Kidney epithelial cell (primary cell): Measurements from ENCODE around the gene CLIP2. TPM values are rescaled to one million over a fixed set of nuclear protein-coding genes. Genes with fewer than 3 reads are reported as not detected.
A peak's percentile ranks its signal among the peaks of the same experiment; 100 is the strongest.
"Not testable (repeated sequence)": the region's sequence is repeated elsewhere in the genome, so short reads cannot be mapped to it uniquely, and the experiment has no call there.

Source experiments
- DNase-seq: peaks from one replicate; pipeline ENCODE4 v3.0.0-alpha.2; 2010; ENCODE audit warnings: low read depth
- H3K27me3 ChIP-seq: 2 replicates; pipeline ENCODE4 v1.6.0; 2011; ENCODE audit warnings: low read length; ENCODE audit not compliant: control insufficient read depth, insufficient read depth
- H3K36me3 ChIP-seq: 2 replicates; pipeline ENCODE4 v1.5.1; 2011; ENCODE audit warnings: low read length; ENCODE audit not compliant: control insufficient read depth, insufficient read depth
- H3K4me3 ChIP-seq: 2 replicates; pipeline ENCODE4 v1.5.1; 2011; ENCODE audit warnings: low read depth, mild to moderate bottlenecking, control low read depth, low read length
- total RNA-seq: library from RNA; depleted of rRNA; stranded (reverse); fragments of >200 nt; gene quantifications from 2 replicates; pipeline ENCODE4 v1.2.3, GENCODE V29; 2015
- TF ChIP-seq, protein P1 (sequence below): IDR thresholded peaks from 2 replicates; pipeline ENCODE4 v1.5.1; 2011; ENCODE audit warnings: mild to moderate bottlenecking, moderate library complexity, low read length, control low read depth, inconsistent platforms; ENCODE audit not compliant: insufficient read depth, poor library complexity, severe bottlenecking

Gene CLIP2
- total RNA-seq, 1 donor from 2014 or later: 46.3 TPM

DNA sequence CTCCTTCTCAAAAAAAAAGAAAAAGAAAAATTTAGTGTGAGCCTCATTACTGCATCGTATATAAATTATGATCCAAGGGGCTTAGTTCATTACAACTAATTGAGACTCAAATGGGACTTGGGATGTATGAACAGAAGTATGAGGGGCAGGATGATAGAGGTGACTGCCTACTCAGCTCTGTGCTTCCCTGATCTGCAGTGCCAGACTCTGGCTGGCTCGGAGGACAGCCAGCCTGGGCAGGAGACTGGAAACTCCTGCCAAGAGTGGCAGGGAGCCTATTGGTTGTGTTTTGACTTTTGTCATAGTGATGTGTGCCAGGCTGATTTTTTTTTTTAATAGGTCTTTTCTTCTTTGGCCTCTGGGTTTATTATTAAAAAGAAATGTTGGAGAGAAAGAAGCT lies 90.7 kb downstream of the CLIP2 start:
- TF ChIP-seq, protein P1, sequence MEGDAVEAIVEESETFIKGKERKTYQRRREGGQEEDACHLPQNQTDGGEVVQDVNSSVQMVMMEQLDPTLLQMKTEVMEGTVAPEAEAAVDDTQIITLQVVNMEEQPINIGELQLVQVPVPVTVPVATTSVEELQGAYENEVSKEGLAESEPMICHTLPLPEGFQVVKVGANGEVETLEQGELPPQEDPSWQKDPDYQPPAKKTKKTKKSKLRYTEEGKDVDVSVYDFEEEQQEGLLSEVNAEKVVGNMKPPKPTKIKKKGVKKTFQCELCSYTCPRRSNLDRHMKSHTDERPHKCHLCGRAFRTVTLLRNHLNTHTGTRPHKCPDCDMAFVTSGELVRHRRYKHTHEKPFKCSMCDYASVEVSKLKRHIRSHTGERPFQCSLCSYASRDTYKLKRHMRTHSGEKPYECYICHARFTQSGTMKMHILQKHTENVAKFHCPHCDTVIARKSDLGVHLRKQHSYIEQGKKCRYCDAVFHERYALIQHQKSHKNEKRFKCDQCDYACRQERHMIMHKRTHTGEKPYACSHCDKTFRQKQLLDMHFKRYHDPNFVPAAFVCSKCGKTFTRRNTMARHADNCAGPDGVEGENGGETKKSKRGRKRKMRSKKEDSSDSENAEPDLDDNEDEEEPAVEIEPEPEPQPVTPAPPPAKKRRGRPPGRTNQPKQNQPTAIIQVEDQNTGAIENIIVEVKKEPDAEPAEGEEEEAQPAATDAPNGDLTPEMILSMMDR: no peak
- Histone ChIP-seq H3K27me3 (no peaks in the 10 kb centered on the region), H3K4me3 (no peak overlapping the region), H3K36me3 (peaks cover 1% of the 10 kb centered on the region)
- no peak for DNase-seq

DNA sequence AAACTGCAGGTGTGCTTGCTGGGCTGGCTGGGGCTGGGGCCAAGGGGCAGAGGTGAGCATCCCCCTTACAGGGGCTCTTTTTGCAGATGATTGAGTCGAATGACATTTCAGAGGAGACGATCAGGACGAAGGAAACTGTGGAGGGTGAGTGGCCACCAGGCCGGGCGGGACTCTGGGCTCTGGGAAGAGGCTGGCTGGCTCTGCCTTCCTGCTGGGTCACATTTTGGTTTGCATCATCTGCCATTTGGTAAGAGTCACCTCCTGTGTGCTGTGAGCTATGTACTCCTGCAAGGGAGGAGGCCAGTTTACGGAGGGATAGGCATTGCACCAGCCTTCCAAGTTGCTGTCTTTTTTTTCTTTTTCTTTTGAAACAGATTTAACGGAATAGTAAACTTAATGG lies 91.5 kb downstream of the CLIP2 start:
- Histone ChIP-seq H3K27me3 (no peaks in the 10 kb centered on the region), H3K4me3 (no peak overlapping the region), H3K36me3 (peaks cover 1% of the 10 kb centered on the region)
- TF ChIP-seq, protein P1: no peak
- no peak for DNase-seq

DNA sequence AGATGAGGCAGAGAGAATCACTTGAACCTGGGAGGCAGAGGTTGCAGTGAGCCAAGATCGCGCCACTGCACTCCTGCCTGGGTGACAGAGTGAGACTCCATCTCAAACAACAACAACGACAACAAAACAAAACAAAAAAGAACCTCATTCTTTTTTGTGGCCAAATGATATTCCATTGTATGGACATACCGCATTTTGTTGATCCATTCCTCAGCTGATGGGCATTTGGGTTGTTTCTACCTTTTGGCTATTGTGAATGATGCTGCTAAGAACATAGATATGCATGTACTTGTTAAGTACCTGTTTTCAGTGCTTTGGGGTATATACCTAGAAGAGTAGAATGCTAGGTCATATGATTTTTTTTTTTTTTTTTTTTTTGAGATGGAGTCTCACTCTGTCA lies 94.9 kb downstream of the CLIP2 start:
- not testable (repeated sequence) for DNase-seq, H3K4me3 ChIP-seq, H3K27me3 ChIP-seq, H3K36me3 ChIP-seq

DNA sequence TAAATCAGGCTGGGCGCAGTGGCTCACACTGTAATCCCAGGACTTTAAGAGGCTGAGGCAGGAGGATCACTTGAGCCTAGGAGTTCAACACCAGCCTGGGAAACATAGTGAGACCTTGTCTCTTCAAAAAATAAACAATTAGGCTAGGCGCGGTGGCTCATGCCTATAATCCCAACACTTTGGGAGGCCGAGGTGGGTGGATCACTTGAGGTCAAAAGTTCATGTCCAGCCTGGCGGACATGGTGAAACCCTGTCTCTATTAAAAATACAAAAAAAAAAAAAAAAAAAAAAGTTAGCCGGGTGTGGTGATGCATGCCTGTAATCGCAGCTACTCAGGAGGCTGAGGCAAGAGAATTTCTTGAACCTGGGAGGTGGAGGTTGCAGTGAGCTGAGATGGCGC lies 95.6 kb downstream of the CLIP2 start:
- not testable (repeated sequence) for DNase-seq, H3K4me3 ChIP-seq, H3K27me3 ChIP-seq, H3K36me3 ChIP-seq

DNA sequence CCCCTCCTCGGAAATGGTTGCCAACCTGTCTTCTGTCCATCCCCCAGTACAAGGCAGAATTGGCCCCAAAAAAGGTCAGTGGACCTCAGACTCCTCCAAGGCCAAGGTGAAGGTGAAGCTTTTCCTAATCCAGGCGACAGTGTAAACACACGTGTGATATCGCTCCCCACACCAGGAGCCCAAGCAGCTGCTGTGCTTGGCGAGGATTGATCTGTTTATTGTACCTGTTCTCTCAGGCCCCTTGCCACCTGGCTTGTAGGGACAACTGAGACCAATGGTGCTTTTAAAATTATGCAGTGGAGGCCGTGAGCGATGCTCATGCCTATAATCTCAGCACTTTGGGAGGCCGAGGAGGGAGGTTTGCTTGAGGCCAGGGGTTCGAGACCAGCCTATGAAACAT lies 98.4 kb downstream of the CLIP2 start:
- no peak overlapping the region for H3K4me3 ChIP-seq
- no peak for DNase-seq
- H3K36me3 ChIP-seq: peaks cover 2% of the 10 kb centered on the region
- no peaks in the 10 kb centered on the region for H3K27me3 ChIP-seq
- TF ChIP-seq, protein P1: no peak

DNA sequence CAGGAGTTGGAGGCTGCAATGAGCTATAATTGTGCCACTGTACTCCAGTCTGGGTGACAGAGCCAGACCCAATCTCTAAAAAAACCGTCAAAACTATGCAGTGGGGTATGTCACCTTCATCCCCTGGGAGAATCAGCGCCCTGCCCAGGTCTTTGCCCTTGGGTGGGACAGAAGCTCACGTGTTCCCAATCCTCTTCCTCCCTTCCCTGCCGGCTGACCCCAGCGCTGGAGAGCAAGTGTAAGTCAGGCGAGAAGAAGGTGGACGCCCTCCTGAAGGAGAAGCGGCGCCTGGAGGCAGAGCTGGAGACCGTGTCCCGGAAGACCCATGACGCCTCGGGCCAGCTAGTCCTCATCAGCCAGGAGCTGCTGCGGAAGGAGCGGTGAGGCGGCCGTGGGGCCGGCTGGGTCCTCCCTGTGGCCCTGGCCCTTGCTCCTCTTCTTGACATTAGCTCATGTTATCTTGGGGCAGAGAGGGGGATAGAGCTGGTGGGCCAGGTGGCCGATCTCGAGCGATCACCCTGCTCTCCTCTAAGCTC lies 99.7 kb downstream of the CLIP2 start:
- DNase-seq: no peak
- peaks cover 2% of the 10 kb centered on the region for H3K36me3 ChIP-seq
- no peaks in the 10 kb centered on the region for H3K27me3 ChIP-seq
- no peak overlapping the region for H3K4me3 ChIP-seq
- TF ChIP-seq, protein P1: no peak

DNA sequence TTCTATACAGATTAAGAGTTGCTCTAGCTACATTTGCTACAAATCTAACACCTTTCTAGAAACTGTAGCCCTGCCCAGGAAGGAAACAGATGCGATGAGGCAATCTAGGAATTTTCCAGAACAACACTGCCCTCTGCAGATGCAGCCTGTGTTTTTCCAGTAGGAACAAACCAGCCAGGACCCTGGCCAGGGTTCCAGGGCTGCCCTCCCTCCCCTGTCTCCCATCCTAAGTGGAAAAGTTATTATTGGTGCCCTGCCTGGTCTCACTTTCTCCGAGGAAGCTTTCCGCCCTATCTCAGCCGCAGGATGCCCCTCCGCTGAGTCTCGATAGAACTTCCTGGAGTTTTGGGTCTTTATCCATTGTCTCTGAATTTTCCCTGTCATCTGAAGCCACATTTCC lies 104.5 kb downstream of the CLIP2 start:
- DNase-seq, H3K4me3 ChIP-seq: not testable (repeated sequence)
- TF ChIP-seq, protein P1: peak; percentile 41

More for the DNA sequence above, 104.5 kb downstream of the CLIP2 start:
- not testable (repeated sequence) for H3K36me3 ChIP-seq, H3K27me3 ChIP-seq
